CD4-positive, alpha-beta memory T cell (primary cell): ENCODE measurements around the gene SAV1. TPM values are rescaled to one million over a fixed set of nuclear protein-coding genes. Genes with fewer than 3 reads are reported as not detected.
"Not testable (repeated sequence)": the region's sequence is repeated elsewhere in the genome, so short reads cannot be mapped to it uniquely, and the experiment has no call there.

ENCODE experiments used
- CTCF ChIA-PET: fragments of 350-600 bp; sonication (Branson Sonifier 250); formaldehyde crosslinking; loops from one replicate; lab custom pipeline; 2021; ENCODE audit warnings: inconsistent platforms; ENCODE audit not compliant: partially characterized antibody; lab: Charles Lee
- POLR2A ChIA-PET: fragments of 350-600 bp; sonication (Branson Sonifier 250); formaldehyde crosslinking; loops from one replicate; lab custom pipeline; 2021; ENCODE audit not compliant: partially characterized antibody; lab: Charles Lee
- DNase-seq, 5 donors: peaks; one replicate each; pipeline versions ENCODE4 v3.0.0 to v3.0.0-alpha.2; 2020 to 2022; ENCODE audit warnings: mixed read lengths in 1 of 5
- H3K27ac ChIP-seq: one replicate; pipeline ENCODE4 v1.7.0; 2013; ENCODE audit warnings: low read depth, low read length
- H3K27me3 ChIP-seq: 2 replicates; pipeline ENCODE4 v1.7.0; 2013; ENCODE audit warnings: mild to moderate bottlenecking, low read length, moderate library complexity; ENCODE audit not compliant: insufficient read depth
- H3K36me3 ChIP-seq: 2 replicates; pipeline ENCODE4 v1.7.0; 2013; ENCODE audit warnings: mild to moderate bottlenecking, low read length, moderate library complexity; ENCODE audit not compliant: insufficient read depth
- H3K4me1 ChIP-seq: 2 replicates; pipeline ENCODE4 v1.7.0; 2013; ENCODE audit warnings: mild to moderate bottlenecking, low read length, moderate library complexity; ENCODE audit not compliant: insufficient read depth
- H3K4me3 ChIP-seq, 2 donors: one replicate each; pipeline ENCODE4 v1.7.0; 2013; ENCODE audit warnings: low read length in 2 of 2, mild to moderate bottlenecking in 1 of 2
- H3K9me3 ChIP-seq, 2 donors: one replicate each; pipeline ENCODE4 v1.7.0; 2013; ENCODE audit warnings: low read length in 2 of 2, control low read depth in 1 of 2; ENCODE audit not compliant: control insufficient read depth in 1 of 2
- H3K27ac Mint-ChIP-seq, 7 donors: one replicate each; pipeline ENCODE4 v1.8.0; 2020 to 2021; ENCODE audit warnings: mixed read lengths in 7 of 7, mild to moderate bottlenecking in 6 of 7, inconsistent platforms in 3 of 7, moderate library complexity in 3 of 7
- H3K27me3 Mint-ChIP-seq, 2 donors: one replicate each; pipeline ENCODE4 v1.8.0; 2020 to 2021; ENCODE audit warnings: mixed read lengths in 2 of 2
- H3K36me3 Mint-ChIP-seq, 2 donors: one replicate each; pipeline ENCODE4 v1.8.0; 2020 to 2021; ENCODE audit warnings: mixed read lengths in 2 of 2, inconsistent platforms in 1 of 2, mild to moderate bottlenecking in 1 of 2
- H3K4me1 Mint-ChIP-seq, 4 donors: one replicate each; pipeline ENCODE4 v1.8.0; 2020 to 2021; ENCODE audit warnings: mixed read lengths in 4 of 4, mild to moderate bottlenecking in 1 of 4
- H3K4me3 Mint-ChIP-seq, 8 donors: one replicate each; pipeline ENCODE4 v1.8.0; 2020 to 2021; ENCODE audit warnings: mixed read lengths in 8 of 8, mild to moderate bottlenecking in 7 of 8, moderate library complexity in 6 of 8, inconsistent platforms in 3 of 8
- H3K9me3 Mint-ChIP-seq, 8 donors: one replicate each; pipeline ENCODE4 v1.8.0; 2020 to 2021; ENCODE audit warnings: mixed read lengths in 8 of 8, mild to moderate bottlenecking in 5 of 8, inconsistent platforms in 3 of 8, moderate library complexity in 1 of 8
- intact Hi-C: fragments of 100-400 bp; cut with micrococcal nuclease; formaldehyde crosslinking; loops from one replicate; pipeline ENCODE4 v1.15.1; 2023
- polyA plus RNA-seq, 2 donors: library from polyadenylated mRNA; unstranded; fragments of 300-500 nt; fragmentation: Illumina TruSeq; gene quantifications; one replicate each; pipeline ENCODE4 v1.2.3, GENCODE V29; 2021
- total RNA-seq, 2 experiments: library from RNA; stranded (reverse); gene quantifications; one replicate each; pipeline ENCODE4 v1.2.3, GENCODE V29; 2021

Gene SAV1
- total and polyA plus RNA-seq, 4 experiments from 2014 or later, result 13.3 to 14.5 (median 14.0) TPM

- H3K36me3 ChIP-seq, H3K36me3 Mint-ChIP-seq, H3K9me3 ChIP-seq, H3K4me3 Mint-ChIP-seq, H3K9me3 Mint-ChIP-seq, intact Hi-C loops, H3K27ac Mint-ChIP-seq, H3K4me1 ChIP-seq, DNase-seq, H3K27me3 Mint-ChIP-seq, H3K4me1 Mint-ChIP-seq, CTCF ChIA-PET, POLR2A ChIA-PET, H3K27ac ChIP-seq, H3K4me3 ChIP-seq, H3K27me3 ChIP-seq: not testable (repeated sequence)
Measured at GRCh38 chr14:50624947-50625346, 43.2 kb downstream of the SAV1 start.

- Mint-ChIP-seq H3K9me3 (no peaks in the 10 kb centered on the region), H3K36me3 (no peaks in the 10 kb centered on the region), H3K27ac (no peak overlapping the region), H3K4me1 (no peaks in the 10 kb centered on the region), H3K27me3 (no peaks in the 10 kb centered on the region), H3K4me3 (no peak overlapping the region)
- ChIA-PET POLR2A (no interaction called here), CTCF (no interaction called here)
- H3K4me1 ChIP-seq, result no peaks in the 10 kb centered on the region
- H3K36me3 ChIP-seq, result no peaks in the 10 kb centered on the region
- DNase-seq, result no peak
- H3K4me3 ChIP-seq, result no peak overlapping the region
- intact Hi-C loops, result no loop called here
- no peaks in the 10 kb centered on the region for H3K9me3 ChIP-seq
- no peak overlapping the region for H3K27ac ChIP-seq
- H3K27me3 ChIP-seq, result no peaks in the 10 kb centered on the region
Measured at GRCh38 chr14:50624447-50624846, 43.7 kb downstream of the SAV1 start.

- no peak overlapping the region for H3K27ac Mint-ChIP-seq
- H3K4me1 ChIP-seq, result no peaks in the 10 kb centered on the region
- H3K9me3 Mint-ChIP-seq, result no peaks in the 10 kb centered on the region
- no peak overlapping the region for H3K27ac ChIP-seq
- DNase-seq, result no peak
- H3K9me3 ChIP-seq, result no peaks in the 10 kb centered on the region
- H3K27me3 Mint-ChIP-seq, result no peaks in the 10 kb centered on the region
- intact Hi-C loops, result no loop called here
- no peaks in the 10 kb centered on the region for H3K4me1 Mint-ChIP-seq
- H3K27me3 ChIP-seq, result no peaks in the 10 kb centered on the region
- H3K4me3 ChIP-seq, result no peak overlapping the region
- no peaks in the 10 kb centered on the region for H3K36me3 ChIP-seq
- H3K36me3 Mint-ChIP-seq, result no peaks in the 10 kb centered on the region
- no peak overlapping the region for H3K4me3 Mint-ChIP-seq
- ChIA-PET POLR2A (no interaction called here), CTCF (no interaction called here)
Measured at GRCh38 chr14:50622978-50623377, 45.1 kb downstream of the SAV1 start.

- H3K4me1 ChIP-seq, result no peaks in the 10 kb centered on the region
- DNase-seq, result no peak
- no peak overlapping the region for H3K4me3 Mint-ChIP-seq
- ChIA-PET POLR2A (no interaction called here), CTCF (interaction anchor here (0.8 to 2.6 kb wide), 7 partner anchors 9 to 242 kb away, joined by 3 to 19 read pairs (median 6); no protein-coding TSS in a partner anchor)
- H3K27ac Mint-ChIP-seq, result no peak overlapping the region
- H3K9me3 ChIP-seq, result no peaks in the 10 kb centered on the region
- no peak overlapping the region for H3K4me3 ChIP-seq
- no peaks in the 10 kb centered on the region for H3K27me3 ChIP-seq
- H3K36me3 Mint-ChIP-seq, result peaks cover 0 to 6% of the 10 kb centered on the region in 2 donors
- no peaks in the 10 kb centered on the region for H3K36me3 ChIP-seq
- H3K9me3 Mint-ChIP-seq, result peaks cover 0 to 2% (median 0%) of the 10 kb centered on the region in 8 donors
- no peak overlapping the region for H3K27ac ChIP-seq
- no peaks in the 10 kb centered on the region for H3K27me3 Mint-ChIP-seq
- intact Hi-C loops, result no loop called here
- H3K4me1 Mint-ChIP-seq, result no peaks in the 10 kb centered on the region
Measured at GRCh38 chr14:50620341-50620740, 47.8 kb downstream of the SAV1 start.

GRCh38 chr14:50619569-50620141 lies 48.5 kb downstream of the SAV1 start:
- CTCF ChIA-PET, result interaction anchor here (0.8 to 2.6 kb wide), 10 partner anchors 9 to 242 kb away, joined by 3 to 19 read pairs (median 4); no protein-coding TSS in a partner anchor
- intact Hi-C loops, result loop anchor here (1.0 kb wide), 1 partner anchor 154 kb away; no protein-coding TSS in a partner anchor
- peak in 3 of 5 donors; percentile 9 to 16 (median 12) for DNase-seq
- H3K4me1 ChIP-seq, result no peaks in the 10 kb centered on the region
- H3K36me3 ChIP-seq, result no peaks in the 10 kb centered on the region
- no peak overlapping the region for H3K4me3 ChIP-seq
- Mint-ChIP-seq H3K27ac (peak overlapping the region in 1 of 7 donors; percentile 44), H3K27me3 (no peaks in the 10 kb centered on the region), H3K36me3 (peaks cover 0 to 6% of the 10 kb centered on the region in 2 donors), H3K4me1 (no peaks in the 10 kb centered on the region), H3K9me3 (peaks cover 0 to 2% (median 0%) of the 10 kb centered on the region in 8 donors), H3K4me3 (no peak overlapping the region)
- no peak overlapping the region for H3K27ac ChIP-seq
- H3K27me3 ChIP-seq, result no peaks in the 10 kb centered on the region
- POLR2A ChIA-PET, result no interaction called here
- H3K9me3 ChIP-seq, result no peaks in the 10 kb centered on the region

- H3K27me3 Mint-ChIP-seq, result peaks cover 0 to 3% of the 10 kb centered on the region in 2 donors
- Histone ChIP-seq H3K4me3 (no peak overlapping the region), H3K36me3 (no peaks in the 10 kb centered on the region), H3K27ac (no peak overlapping the region), H3K27me3 (no peaks in the 10 kb centered on the region), H3K9me3 (no peaks in the 10 kb centered on the region), H3K4me1 (no peaks in the 10 kb centered on the region)
- intact Hi-C loops, result no loop called here
- POLR2A ChIA-PET, result no interaction called here
- no peak overlapping the region for H3K4me3 Mint-ChIP-seq
- H3K9me3 Mint-ChIP-seq, result peaks cover 0 to 2% (median 0%) of the 10 kb centered on the region in 8 donors
- DNase-seq, result no peak
- H3K4me1 Mint-ChIP-seq, result no peaks in the 10 kb centered on the region
- no peak overlapping the region for H3K27ac Mint-ChIP-seq
- CTCF ChIA-PET, result interaction anchor here (1.1 to 2.5 kb wide), 3 partner anchors 98 to 244 kb away, joined by 4 to 8 read pairs (median 4); no protein-coding TSS in a partner anchor
- H3K36me3 Mint-ChIP-seq, result peaks cover 0 to 6% of the 10 kb centered on the region in 2 donors
Measured at GRCh38 chr14:50616275-50616674, 51.8 kb downstream of the SAV1 start.

- peaks cover 0 to 2% (median 0%) of the 10 kb centered on the region in 8 donors for H3K9me3 Mint-ChIP-seq
- no peaks in the 10 kb centered on the region for H3K27me3 ChIP-seq
- ChIA-PET CTCF (interaction anchor here (1.1 to 2.5 kb wide), 3 partner anchors 99 to 245 kb away, joined by 4 to 8 read pairs (median 4); no protein-coding TSS in a partner anchor), POLR2A (no interaction called here)
- no peak overlapping the region for H3K4me3 Mint-ChIP-seq
- H3K4me1 Mint-ChIP-seq, result no peaks in the 10 kb centered on the region
- H3K4me1 ChIP-seq, result no peaks in the 10 kb centered on the region
- peaks cover 0 to 6% of the 10 kb centered on the region in 2 donors for H3K36me3 Mint-ChIP-seq
- no peak overlapping the region for H3K27ac ChIP-seq
- DNase-seq, result no peak
- no peak overlapping the region for H3K27ac Mint-ChIP-seq
- H3K27me3 Mint-ChIP-seq, result peaks cover 0 to 5% of the 10 kb centered on the region in 2 donors
- no peaks in the 10 kb centered on the region for H3K36me3 ChIP-seq
- intact Hi-C loops, result no loop called here
- H3K4me3 ChIP-seq, result no peak overlapping the region
- no peaks in the 10 kb centered on the region for H3K9me3 ChIP-seq
Measured at GRCh38 chr14:50615552-50615951, 52.6 kb downstream of the SAV1 start.
